Brain pericyte (primary cell): ENCODE measurements around the gene RPL7A.

Source experiments
- DNase-seq: peaks from one replicate; pipeline ENCODE4 v3.0.0-alpha.2; 2012; ENCODE audit warnings: low read depth, low spot score

RPL7A gene

GRCh38 chr9:133347515-133347984, 468 bp upstream of the RPL7A start:
- DNase-seq: no peak

- no peak for DNase-seq
These were observed 928 bp downstream of the RPL7A start for GRCh38 chr9:133348718-133349573.

GRCh38 chr9:133349965-133350616, 2.1 kb downstream of the RPL7A start:
- no peak for DNase-seq

- DNase-seq: no peak
These were observed 3.5 kb downstream of the RPL7A start for GRCh38 chr9:133351526-133351907.

- no peak for DNase-seq
These were observed 4.1 kb downstream of the RPL7A start for GRCh38 chr9:133351908-133352634.

- DNase-seq: no peak
These were observed 4.8 kb downstream of the RPL7A start for GRCh38 chr9:133352635-133353340.

GRCh38 chr9:133353548-133353947, 5.5 kb downstream of the RPL7A start:
- no peak for DNase-seq

- DNase-seq: no peak
These were observed 6.7 kb downstream of the RPL7A start for GRCh38 chr9:133354766-133355165.

GRCh38 chr9:133355881-133356357, 7.9 kb downstream of the RPL7A start:
- DNase-seq: no peak

- DNase-seq: no peak
These were observed 8.5 kb downstream of the RPL7A start, which contains the start of the genes SURF1 and SURF2 for GRCh38 chr9:133356391-133357091. Gene SURF1 (minus strand): TSS chr9:133356487. CDS start chr9:133356453, 34 bp downstream. Gene SURF2 (plus strand): TSS chr9:133356550. CDS start chr9:133356593, 43 bp downstream.

- DNase-seq: no peak
These were observed 9.6 kb downstream of the RPL7A start for GRCh38 chr9:133357656-133358055.

GRCh38 chr9:133359399-133360175, 11.6 kb downstream of the RPL7A start:
- DNase-seq: no peak

GRCh38 chr9:133360400-133361393, 12.7 kb downstream of the RPL7A start:
- no peak for DNase-seq

GRCh38 chr9:133361507-133362092, 13.6 kb downstream of the RPL7A start:
- no peak for DNase-seq

GRCh38 chr9:133362359-133363044, 14.5 kb downstream of the RPL7A start:
- no peak for DNase-seq

GRCh38 chr9:133366435-133366834, 18.4 kb downstream of the RPL7A start:
- no peak for DNase-seq

GRCh38 chr9:133367221-133367620, 19.2 kb downstream of the RPL7A start:
- no peak for DNase-seq

GRCh38 chr9:133367778-133368177, 19.8 kb downstream of the RPL7A start:
- no peak for DNase-seq
